HepG2 (cell line): ENCODE measurements around the gene SIAH1. TPM values are rescaled to one million over a fixed set of nuclear protein-coding genes. Genes with fewer than 3 reads are reported as not detected.
A peak's percentile ranks its signal among the peaks of the same experiment; 100 is the strongest.

Experiments
- ARID5B ChIP-seq: IDR thresholded peaks from 2 replicates; pipeline ENCODE4 v1.4.0; 2020; ENCODE audit warnings: mild to moderate bottlenecking, missing genetic modification reagents
- EHMT2 ChIP-seq: fragments of 200-600 bp; sonication (generic); IDR thresholded peaks from 2 replicates; pipeline ENCODE4 v1.7.0; 2017; ENCODE audit warnings: antibody characterized with exemption, low read depth, low read length, borderline replicate concordance
- FOXK1 ChIP-seq: sonication (generic); formaldehyde crosslinking; IDR thresholded peaks from 2 replicates; pipeline ENCODE4 v1.4.0; 2020; ENCODE audit warnings: low read depth, missing genetic modification reagents, borderline replicate concordance
- HIC2 ChIP-seq: sonication (generic); formaldehyde crosslinking; IDR thresholded peaks from 2 replicates; pipeline ENCODE4 v1.9.0; 2022; ENCODE audit warnings: low read depth, missing genetic modification reagents
- NR2F1 ChIP-seq, 2 experiments: fragments of 450-650 bp in 1 of 2; formaldehyde crosslinking in 1 of 2; IDR thresholded peaks; 2 replicates each; pipeline versions ENCODE4 v1.5.0 to v1.6.1; 2016 to 2020; ENCODE audit warnings: mild to moderate bottlenecking in 1 of 2, missing compliant biosample characterization in 1 of 2, missing genetic modification reagents in 1 of 2, moderate library complexity in 1 of 2
- RBAK ChIP-seq: sonication (generic); formaldehyde crosslinking; IDR thresholded peaks from 2 replicates; pipeline ENCODE4 v1.5.1; 2020; ENCODE audit warnings: mild to moderate bottlenecking, missing genetic modification reagents
- SOX6 ChIP-seq, 2 experiments: fragments of 450-650 bp in 1 of 2; sonication (generic) in 1 of 2; formaldehyde crosslinking in 1 of 2; IDR thresholded peaks; 2 replicates each; pipeline versions ENCODE4 v1.4.0 to v1.6.1; 2017 to 2020; ENCODE audit warnings: antibody characterized with exemption in 1 of 2, mild to moderate bottlenecking in 1 of 2, missing genetic modification reagents in 1 of 2
- TCF12 ChIP-seq, 2 experiments: fragments of 450-650 bp in 1 of 2; sonication (generic) in 1 of 2; formaldehyde crosslinking in 1 of 2; IDR thresholded peaks; 2 replicates each; pipeline versions ENCODE4 v1.6.1 to v1.8.0; 2017 to 2022; ENCODE audit warnings: antibody characterized with exemption in 1 of 2, mild to moderate bottlenecking in 1 of 2, missing genetic modification reagents in 1 of 2, moderate library complexity in 1 of 2
- ZBTB33 ChIP-seq: sonication (generic); formaldehyde crosslinking; IDR thresholded peaks from 2 replicates; pipeline ENCODE4 v1.4.0; 2020; ENCODE audit warnings: missing genetic modification reagents
- ZNF333 ChIP-seq: sonication (generic); formaldehyde crosslinking; IDR thresholded peaks from 2 replicates; pipeline ENCODE4 v1.4.0; 2020; ENCODE audit warnings: mild to moderate bottlenecking, missing genetic modification reagents, borderline replicate concordance
- polyA plus RNA-seq, 8 experiments: library from polyadenylated mRNA; depleted of rRNA in 3 of 8; stranded (reverse) in 7 of 8; unstranded in 1 of 8; fragments of >200 nt; fragmentation: Illumina TruSeq in 4 of 8; extraction: Trizol in 4 of 8; gene quantifications; 2 replicates each; pipeline versions ENCODE4 v1.2.1 to v1.2.3, GENCODE V29; 2011 to 2016; ENCODE audit warnings: low read depth in 4 of 8, missing spikeins in 1 of 8, mixed read lengths in 1 of 8; ENCODE audit not compliant: insufficient read depth in 1 of 8
- total RNA-seq, 5 experiments: library from RNA; depleted of rRNA; stranded (reverse); fragments of >200 nt; fragmentation: Illumina TruSeq; extraction: Trizol; gene quantifications; 2 replicates each; pipeline ENCODE4 v1.2.3, GENCODE V29; 2016; ENCODE audit warnings: low read depth in 1 of 5
- TF ChIP-seq, protein P1 (sequence below): sonication (generic); formaldehyde crosslinking; IDR thresholded peaks from 2 replicates; pipeline ENCODE4 v1.4.0; 2020; ENCODE audit warnings: missing genetic modification reagents, borderline replicate concordance
- TF ChIP-seq, protein P2 (sequence below): conservative IDR thresholded peaks from 2 replicates; pipeline ENCODE4 v1.6.1; 2018; ENCODE audit warnings: missing genetic modification reagents

Gene SIAH1
- total and polyA plus RNA-seq, 2 of the 13 experiments (the other 11 are each of a cell fraction or from before 2014, with no cell fraction given): 16.0 to 28.6 TPM

- TF ChIP-seq, protein P1, sequence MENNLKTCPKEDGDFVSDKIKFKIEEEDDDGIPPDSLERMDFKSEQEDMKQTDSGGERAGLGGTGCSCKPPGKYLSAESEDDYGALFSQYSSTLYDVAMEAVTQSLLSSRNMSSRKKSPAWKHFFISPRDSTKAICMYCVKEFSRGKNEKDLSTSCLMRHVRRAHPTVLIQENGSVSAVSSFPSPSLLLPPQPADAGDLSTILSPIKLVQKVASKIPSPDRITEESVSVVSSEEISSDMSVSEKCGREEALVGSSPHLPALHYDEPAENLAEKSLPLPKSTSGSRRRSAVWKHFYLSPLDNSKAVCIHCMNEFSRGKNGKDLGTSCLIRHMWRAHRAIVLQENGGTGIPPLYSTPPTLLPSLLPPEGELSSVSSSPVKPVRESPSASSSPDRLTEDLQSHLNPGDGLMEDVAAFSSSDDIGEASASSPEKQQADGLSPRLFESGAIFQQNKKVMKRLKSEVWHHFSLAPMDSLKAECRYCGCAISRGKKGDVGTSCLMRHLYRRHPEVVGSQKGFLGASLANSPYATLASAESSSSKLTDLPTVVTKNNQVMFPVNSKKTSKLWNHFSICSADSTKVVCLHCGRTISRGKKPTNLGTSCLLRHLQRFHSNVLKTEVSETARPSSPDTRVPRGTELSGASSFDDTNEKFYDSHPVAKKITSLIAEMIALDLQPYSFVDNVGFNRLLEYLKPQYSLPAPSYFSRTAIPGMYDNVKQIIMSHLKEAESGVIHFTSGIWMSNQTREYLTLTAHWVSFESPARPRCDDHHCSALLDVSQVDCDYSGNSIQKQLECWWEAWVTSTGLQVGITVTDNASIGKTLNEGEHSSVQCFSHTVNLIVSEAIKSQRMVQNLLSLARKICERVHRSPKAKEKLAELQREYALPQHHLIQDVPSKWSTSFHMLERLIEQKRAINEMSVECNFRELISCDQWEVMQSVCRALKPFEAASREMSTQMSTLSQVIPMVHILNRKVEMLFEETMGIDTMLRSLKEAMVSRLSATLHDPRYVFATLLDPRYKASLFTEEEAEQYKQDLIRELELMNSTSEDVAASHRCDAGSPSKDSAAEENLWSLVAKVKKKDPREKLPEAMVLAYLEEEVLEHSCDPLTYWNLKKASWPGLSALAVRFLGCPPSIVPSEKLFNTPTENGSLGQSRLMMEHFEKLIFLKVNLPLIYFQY (CRISPR knock-in tag): no peak
- TF ChIP-seq ZBTB33 (CRISPR knock-in tag): no peak
- TF ChIP-seq, protein P2, sequence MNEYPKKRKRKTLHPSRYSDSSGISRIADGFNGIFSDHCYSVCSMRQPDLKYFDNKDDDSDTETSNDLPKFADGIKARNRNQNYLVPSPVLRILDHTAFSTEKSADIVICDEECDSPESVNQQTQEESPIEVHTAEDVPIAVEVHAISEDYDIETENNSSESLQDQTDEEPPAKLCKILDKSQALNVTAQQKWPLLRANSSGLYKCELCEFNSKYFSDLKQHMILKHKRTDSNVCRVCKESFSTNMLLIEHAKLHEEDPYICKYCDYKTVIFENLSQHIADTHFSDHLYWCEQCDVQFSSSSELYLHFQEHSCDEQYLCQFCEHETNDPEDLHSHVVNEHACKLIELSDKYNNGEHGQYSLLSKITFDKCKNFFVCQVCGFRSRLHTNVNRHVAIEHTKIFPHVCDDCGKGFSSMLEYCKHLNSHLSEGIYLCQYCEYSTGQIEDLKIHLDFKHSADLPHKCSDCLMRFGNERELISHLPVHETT: no peak
- no peak; the same call in 1 of the 2 replicates for TF ChIP-seq HIC2 (CRISPR knock-in tag)
- peak; percentile 91 for TF ChIP-seq RBAK (CRISPR knock-in tag)
- TF ChIP-seq FOXK1 (CRISPR knock-in tag): peak; percentile 73; the same call in 1 of the 2 replicates
- TF ChIP-seq NR2F1 (CRISPR knock-in tag; IDR thresholded peaks at IDR 0.05): peak in 1 of 2 experiments; percentile 66; a peak in 1 of 4 replicates
- TF ChIP-seq SOX6 (IDR thresholded peaks at IDR 0.05): no peak
- TF ChIP-seq SOX6 (CRISPR knock-in tag; IDR thresholded peaks at IDR 0.05): peak; percentile 37; the same call in 1 of the 2 replicates
- TF ChIP-seq EHMT2: no peak
- 0 out of 2 replicates have a peak, but pooled peaks have one; percentile 56 for TF ChIP-seq ZNF333 (CRISPR knock-in tag)
- no peak for TF ChIP-seq TCF12 (IDR thresholded peaks at IDR 0.05)
- TF ChIP-seq TCF12 (CRISPR knock-in tag; IDR thresholded peaks at IDR 0.05): 0 out of 2 replicates have a peak, but pooled peaks have one; percentile 21
- peak; percentile 22; the same call in 1 of the 2 replicates for TF ChIP-seq ARID5B (CRISPR knock-in tag)
These were observed 18.8 kb downstream of the SIAH1 start (continued) for GRCh38 chr16:48366165-48367093.
